Measurements from ENCODE around the gene HNRNPK. TPM values are rescaled to one million over a fixed set of nuclear protein-coding genes. Genes with fewer than 3 reads are reported as not detected.

HNRNPK gene
- total RNA-seq, result 462 and 463 TPM in 2 replicates

DNA sequence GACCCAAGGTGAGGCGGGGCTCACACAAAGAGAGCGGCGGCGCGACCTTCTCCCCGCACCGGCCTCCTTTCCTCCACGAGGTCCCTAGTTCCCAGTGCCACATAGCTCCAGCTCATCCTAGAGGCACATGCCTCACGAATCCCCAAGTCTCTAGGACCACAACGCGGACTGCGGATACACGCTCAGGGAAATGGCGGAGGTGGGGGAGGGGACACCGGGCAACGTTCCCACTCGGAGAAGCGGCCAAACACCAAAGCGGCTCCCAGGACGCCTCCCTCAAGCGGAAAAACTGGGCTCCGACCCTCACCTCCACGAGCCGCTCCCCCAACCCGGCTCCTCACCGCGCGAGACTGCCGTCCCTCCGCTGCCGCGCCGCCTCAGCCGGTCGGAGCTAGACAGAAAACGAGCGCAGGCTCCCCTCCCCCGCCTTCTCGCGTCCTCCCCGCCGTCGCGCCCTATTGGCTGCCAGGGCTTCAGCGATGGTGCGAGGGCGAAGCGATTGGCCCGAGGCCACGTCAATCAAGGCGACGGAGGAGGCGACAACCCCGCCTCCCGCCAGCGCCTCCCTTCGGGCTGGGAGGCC is at the start of gene HNRNPK:
Gene HNRNPK (minus strand): TSS at position 404 of the 583 bp plus-strand sequence. CDS start 1,963 bp downstream, outside the sequence.

DNA sequence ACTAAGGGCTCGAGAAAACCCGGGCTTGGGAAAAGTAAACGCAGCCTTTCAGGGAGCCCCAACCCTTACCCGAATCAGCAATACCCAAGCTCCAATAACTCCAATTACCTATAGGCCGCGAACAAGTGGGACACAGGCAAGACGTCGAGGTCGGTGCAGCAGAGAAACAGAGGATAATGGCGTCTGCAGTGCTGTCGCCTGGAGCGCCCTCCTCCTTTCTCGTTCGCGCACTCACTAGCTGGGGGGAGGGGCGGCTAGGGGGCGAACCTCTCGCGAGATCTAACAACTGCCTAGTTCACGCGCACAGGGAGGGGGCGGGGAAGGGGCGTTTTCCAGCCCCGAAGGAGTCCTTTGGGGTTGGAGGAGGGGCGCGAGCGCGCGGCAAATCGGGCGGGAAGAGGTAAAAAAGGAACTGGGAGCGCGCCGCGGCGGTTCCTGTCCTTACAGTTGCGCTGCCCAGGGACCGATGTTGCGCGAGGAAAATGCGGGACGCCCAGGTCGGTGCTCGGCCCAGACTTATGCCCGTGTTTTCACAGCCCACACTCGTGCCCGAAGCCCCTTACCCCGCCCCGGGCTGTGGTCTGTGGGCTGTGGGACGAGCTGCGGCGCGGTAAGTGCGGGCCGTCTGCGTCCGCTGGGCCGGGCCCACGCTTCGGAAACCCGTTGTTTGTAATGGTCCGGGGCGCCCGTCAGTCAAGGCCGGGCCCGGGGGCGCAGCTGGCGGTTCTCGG is 545 bp upstream of the HNRNPK start, which contains the start of gene RMI1:
Gene RMI1 (plus strand): TSS at position 411 of the 731 bp plus-strand sequence. CDS start 20,182 bp downstream, outside the sequence.

DNA sequence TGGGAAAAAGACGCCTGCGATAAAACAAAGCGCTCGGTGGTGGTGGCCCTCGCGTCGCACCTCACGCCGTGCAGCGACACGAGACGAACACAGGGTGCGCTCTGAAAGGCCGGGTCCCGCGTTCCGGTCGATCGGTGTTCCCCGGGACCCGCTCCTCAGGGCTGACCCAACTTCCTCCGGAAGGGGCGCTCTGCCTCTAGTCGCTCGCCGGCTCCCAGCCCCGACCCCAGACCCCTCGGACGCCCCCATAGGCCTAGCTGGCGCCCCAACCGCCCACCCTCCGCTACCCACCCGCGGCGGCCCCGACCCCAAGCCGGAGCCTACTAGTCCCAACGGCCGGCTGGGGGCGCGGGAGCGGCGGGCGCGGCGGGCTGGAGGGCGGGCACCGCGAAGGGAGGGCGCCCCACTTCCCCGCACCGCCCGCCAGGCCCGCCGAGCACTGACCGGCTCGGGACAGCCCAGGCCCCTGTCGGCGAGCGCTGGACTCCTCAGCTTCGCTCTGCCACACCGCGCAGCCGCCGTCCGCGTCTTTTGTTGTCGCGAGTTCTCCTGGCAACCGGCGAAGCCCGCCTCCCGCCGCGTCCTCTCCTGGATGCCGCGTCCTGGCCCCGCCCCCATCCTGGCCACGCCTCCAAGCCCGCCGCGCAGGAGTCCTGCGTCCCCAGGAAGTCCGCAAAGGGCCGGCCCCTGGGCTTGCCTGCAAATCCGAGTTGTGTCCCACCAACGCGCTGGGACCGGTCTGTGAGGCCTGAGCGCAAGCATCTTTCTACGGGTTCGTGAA is 58.9 kb downstream of the HNRNPK start, which contains the start of gene KIF27:
Gene KIF27 (minus strand): TSS at position 506 of the 781 bp plus-strand sequence. CDS start 5,841 bp downstream, outside the sequence.

Other genes with a start within 250 kb of the HNRNPK start
- gene GKAP1, start 162.4 kb downstream of the HNRNPK start, total RNA-seq, result 1.2 and 1.3 TPM in 2 replicates
- 3.8 and 5.1 TPM in 2 replicates for gene KIF27, start 58.8 kb downstream of the HNRNPK start, total RNA-seq
- 3.2 and 3.8 TPM in 2 replicates for gene RMI1, start 590 bp upstream of the HNRNPK start, total RNA-seq